Measurements from ENCODE around the gene CDKN2D.
A peak's percentile ranks its signal among the peaks of the same experiment; 100 is the strongest.

The CDKN2D gene

DNA sequence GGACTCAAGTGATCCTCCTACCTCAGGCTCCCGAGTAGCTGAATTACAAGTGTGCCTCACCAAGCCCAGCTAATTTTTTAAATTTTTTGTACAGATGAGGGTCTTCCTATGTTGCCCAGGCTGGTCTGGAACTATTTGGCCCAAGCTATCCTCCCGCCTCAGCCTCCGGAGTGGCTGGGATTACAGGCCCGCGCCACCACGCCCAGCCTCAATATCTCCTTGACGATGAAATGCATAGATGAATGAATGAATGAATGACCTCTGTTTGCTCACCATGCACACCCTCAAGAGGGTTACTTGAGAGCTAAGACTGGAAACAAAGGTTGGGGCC, 33.2 kb upstream of the CDKN2D start:
- DNase-seq (ENCODE audit: low read depth, low spot score), result no peak
- Histone ChIP-seq H3K4me3 (ENCODE audit: low read length) (no peak overlapping the region), H3K36me3 (ENCODE audit: control insufficient read depth, insufficient read depth, low read length) (no peaks in the 10 kb centered on the region), H3K9me3 (ENCODE audit: control insufficient read depth, insufficient read depth, low read length) (no peaks in the 10 kb centered on the region), H3K27me3 (ENCODE audit: control insufficient read depth, insufficient read depth, low read length) (no peaks in the 10 kb centered on the region), H3K27ac (ENCODE audit: low read length) (no peak overlapping the region), H3K4me1 (ENCODE audit: control insufficient read depth, insufficient read depth, low read length) (peaks cover 4% of the 10 kb centered on the region; the same call in 1 of the 2 replicates)
- WGBS (ENCODE audit: insufficient coverage, insufficient read length), result no CpG with 5 or more reads among the region's 7 CpGs

DNA sequence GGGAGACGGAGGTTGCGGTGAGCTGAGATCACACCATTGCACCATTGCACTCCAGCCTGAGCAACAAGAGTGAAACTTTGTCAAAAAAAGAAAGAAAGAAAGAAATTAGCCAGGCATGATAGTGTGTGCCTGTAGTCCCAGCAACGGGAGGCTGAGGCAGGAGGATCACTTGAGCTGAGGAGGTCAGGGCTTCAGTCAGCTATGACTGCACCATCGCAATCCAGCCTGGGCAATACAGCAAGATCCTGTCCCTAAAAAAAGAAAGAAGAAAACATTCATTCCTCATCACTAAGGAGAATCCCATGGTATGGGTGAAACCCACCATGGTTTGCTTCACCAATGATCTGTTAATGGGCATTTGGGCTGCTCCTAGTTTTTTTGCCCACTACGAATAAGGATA, 31.4 kb upstream of the CDKN2D start:
- Histone ChIP-seq H3K27me3 (ENCODE audit: control insufficient read depth, insufficient read depth, low read length) (no peaks in the 10 kb centered on the region), H3K4me1 (ENCODE audit: control insufficient read depth, insufficient read depth, low read length) (peaks cover 4% of the 10 kb centered on the region; the same call in 1 of the 2 replicates), H3K36me3 (ENCODE audit: control insufficient read depth, insufficient read depth, low read length) (no peaks in the 10 kb centered on the region), H3K4me3 (ENCODE audit: low read length) (no peak overlapping the region), H3K27ac (ENCODE audit: low read length) (no peak overlapping the region), H3K9me3 (ENCODE audit: control insufficient read depth, insufficient read depth, low read length) (no peaks in the 10 kb centered on the region)
- DNase-seq (ENCODE audit: low read depth, low spot score), result no peak
- no CpG with 5 or more reads among the region's 5 CpGs for WGBS (ENCODE audit: insufficient coverage, insufficient read length)

- no peak overlapping the region for H3K4me3 ChIP-seq (ENCODE audit: low read length)
- no peaks in the 10 kb centered on the region for H3K4me1 ChIP-seq (ENCODE audit: control insufficient read depth, insufficient read depth, low read length)
Observed at GRCh38 chr19:10593820-10594637, 25.2 kb upstream of the CDKN2D start.

GRCh38 chr19:10593148-10593547, 24.4 kb upstream of the CDKN2D start:
- DNase-seq (ENCODE audit: low read depth, low spot score), result no peak
- no peaks in the 10 kb centered on the region for H3K36me3 ChIP-seq (ENCODE audit: control insufficient read depth, insufficient read depth, low read length)
- no CpG with 5 or more reads among the region's 7 CpGs for WGBS (ENCODE audit: insufficient coverage, insufficient read length)

More at GRCh38 chr19:10593820-10594637, 25.2 kb upstream of the CDKN2D start:
- no CpG with 5 or more reads among the region's 9 CpGs for WGBS (ENCODE audit: insufficient coverage, insufficient read length)
- no peak overlapping the region for H3K27ac ChIP-seq (ENCODE audit: low read length)
- no peaks in the 10 kb centered on the region for H3K36me3 ChIP-seq (ENCODE audit: control insufficient read depth, insufficient read depth, low read length)
- DNase-seq (ENCODE audit: low read depth, low spot score), result no peak
- H3K27me3 ChIP-seq (ENCODE audit: control insufficient read depth, insufficient read depth, low read length), result no peaks in the 10 kb centered on the region
- H3K9me3 ChIP-seq (ENCODE audit: control insufficient read depth, insufficient read depth, low read length), result no peaks in the 10 kb centered on the region

GRCh38 chr19:10587839-10588150, 19.0 kb upstream of the CDKN2D start:
- WGBS (ENCODE audit: insufficient coverage, insufficient read length), result 100% methylated on average over 1 of the region's 2 CpGs
- H3K27ac ChIP-seq (ENCODE audit: low read length), result no peak overlapping the region
- no peak overlapping the region for H3K4me3 ChIP-seq (ENCODE audit: low read length)
- DNase-seq (ENCODE audit: low read depth, low spot score), result no peak
- no peaks in the 10 kb centered on the region for H3K9me3 ChIP-seq (ENCODE audit: control insufficient read depth, insufficient read depth, low read length)
- no peaks in the 10 kb centered on the region for H3K4me1 ChIP-seq (ENCODE audit: control insufficient read depth, insufficient read depth, low read length)
- no peaks in the 10 kb centered on the region for H3K36me3 ChIP-seq (ENCODE audit: control insufficient read depth, insufficient read depth, low read length)
- no peaks in the 10 kb centered on the region for H3K27me3 ChIP-seq (ENCODE audit: control insufficient read depth, insufficient read depth, low read length)

More at GRCh38 chr19:10593148-10593547, 24.4 kb upstream of the CDKN2D start:
- H3K9me3 ChIP-seq (ENCODE audit: control insufficient read depth, insufficient read depth, low read length), result no peaks in the 10 kb centered on the region
- H3K4me1 ChIP-seq (ENCODE audit: control insufficient read depth, insufficient read depth, low read length), result no peaks in the 10 kb centered on the region
- H3K27ac ChIP-seq (ENCODE audit: low read length), result no peak overlapping the region
- no peaks in the 10 kb centered on the region for H3K27me3 ChIP-seq (ENCODE audit: control insufficient read depth, insufficient read depth, low read length)
- H3K4me3 ChIP-seq (ENCODE audit: low read length), result no peak overlapping the region

GRCh38 chr19:10587022-10587838, 18.5 kb upstream of the CDKN2D start, which contains the start of gene AP1M2:
TSS of gene AP1M2 (minus strand) at chr19:10587312. CDS start at chr19:10587231, 81 bp downstream.
- WGBS (ENCODE audit: insufficient coverage, insufficient read length), result 100% methylated on average over 4 of the region's 35 CpGs
- no peaks in the 10 kb centered on the region for H3K36me3 ChIP-seq (ENCODE audit: control insufficient read depth, insufficient read depth, low read length)
- H3K27ac ChIP-seq (ENCODE audit: low read length), result no peak within 1 kb of the TSS
- no peaks in the 10 kb centered on the region for H3K9me3 ChIP-seq (ENCODE audit: control insufficient read depth, insufficient read depth, low read length)
- no peaks in the 10 kb centered on the region for H3K4me1 ChIP-seq (ENCODE audit: control insufficient read depth, insufficient read depth, low read length)
- peak within 1 kb of the TSS; percentile 83; the same call in 1 of the 2 replicates for H3K4me3 ChIP-seq (ENCODE audit: low read length)
- no peak for DNase-seq (ENCODE audit: low read depth, low spot score)
- no peaks in the 10 kb centered on the region for H3K27me3 ChIP-seq (ENCODE audit: control insufficient read depth, insufficient read depth, low read length)

DNA sequence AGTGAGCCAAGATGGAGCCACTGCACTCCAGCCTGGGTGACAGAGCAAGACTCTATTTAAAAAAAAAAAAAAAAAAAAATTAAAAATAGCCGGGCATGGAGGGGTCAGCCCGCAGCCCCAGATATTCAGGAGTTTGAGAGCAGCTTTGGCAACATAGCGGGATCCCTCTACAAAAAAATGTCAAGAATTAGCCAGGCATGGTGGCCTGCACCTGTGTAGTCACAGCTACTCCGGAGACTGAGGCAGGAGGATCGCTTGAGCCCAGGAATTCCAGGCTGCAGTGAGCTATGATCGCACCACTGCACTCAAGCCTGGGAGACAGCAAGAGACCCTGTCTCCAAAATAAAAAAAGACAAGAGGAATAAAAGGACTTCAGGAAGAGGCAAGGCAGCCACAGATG, 17.6 kb upstream of the CDKN2D start:
- no CpG with 5 or more reads among the region's 6 CpGs for WGBS (ENCODE audit: insufficient coverage, insufficient read length)
- no peaks in the 10 kb centered on the region for H3K27me3 ChIP-seq (ENCODE audit: control insufficient read depth, insufficient read depth, low read length)
- no peaks in the 10 kb centered on the region for H3K4me1 ChIP-seq (ENCODE audit: control insufficient read depth, insufficient read depth, low read length)
- H3K27ac ChIP-seq (ENCODE audit: low read length), result no peak overlapping the region
- H3K9me3 ChIP-seq (ENCODE audit: control insufficient read depth, insufficient read depth, low read length), result no peaks in the 10 kb centered on the region
- DNase-seq (ENCODE audit: low read depth, low spot score), result no peak
- H3K4me3 ChIP-seq (ENCODE audit: low read length), result peak overlapping the region; percentile 83; the same call in 1 of the 2 replicates
- 0 out of 2 replicates have a peak, but pooled peaks cover 4% of the 10 kb centered on the region for H3K36me3 ChIP-seq (ENCODE audit: control insufficient read depth, insufficient read depth, low read length)

GRCh38 chr19:10583036-10583776, 14.4 kb upstream of the CDKN2D start:
- H3K4me1 ChIP-seq (ENCODE audit: control insufficient read depth, insufficient read depth, low read length), result no peaks in the 10 kb centered on the region
- no CpG with 5 or more reads among the region's 9 CpGs for WGBS (ENCODE audit: insufficient coverage, insufficient read length)
- H3K9me3 ChIP-seq (ENCODE audit: control insufficient read depth, insufficient read depth, low read length), result no peaks in the 10 kb centered on the region
- no peak for DNase-seq (ENCODE audit: low read depth, low spot score)
- H3K27me3 ChIP-seq (ENCODE audit: control insufficient read depth, insufficient read depth, low read length), result no peaks in the 10 kb centered on the region
- H3K27ac ChIP-seq (ENCODE audit: low read length), result no peak overlapping the region
- H3K36me3 ChIP-seq (ENCODE audit: control insufficient read depth, insufficient read depth, low read length), result peaks cover 11% of the 10 kb centered on the region; the same call in 1 of the 2 replicates
- no peak overlapping the region for H3K4me3 ChIP-seq (ENCODE audit: low read length)

DNA sequence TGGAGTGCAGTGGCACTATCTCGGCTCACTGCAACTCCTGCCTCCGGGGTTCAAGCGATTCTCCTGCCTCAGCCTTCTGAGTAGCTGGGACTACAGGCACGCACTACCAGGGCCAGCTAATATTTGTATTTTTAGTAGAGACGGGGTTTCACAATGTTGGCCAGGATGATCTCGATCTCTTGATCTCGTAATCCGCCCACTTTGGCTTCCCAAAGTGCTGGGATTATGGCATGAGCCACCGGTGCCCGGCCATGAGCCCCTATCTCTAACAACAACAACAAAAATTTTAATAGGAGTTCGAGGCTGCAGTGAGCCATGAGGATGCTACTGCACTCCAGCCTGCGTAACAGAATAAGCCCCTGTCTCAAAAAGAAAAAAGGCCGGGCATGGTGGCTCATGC, 13.3 kb upstream of the CDKN2D start:
- no peaks in the 10 kb centered on the region for H3K9me3 ChIP-seq (ENCODE audit: control insufficient read depth, insufficient read depth, low read length)
- no peaks in the 10 kb centered on the region for H3K4me1 ChIP-seq (ENCODE audit: control insufficient read depth, insufficient read depth, low read length)
- no peak overlapping the region for H3K27ac ChIP-seq (ENCODE audit: low read length)
- no CpG with 5 or more reads among the region's 13 CpGs for WGBS (ENCODE audit: insufficient coverage, insufficient read length)
- no peaks in the 10 kb centered on the region for H3K27me3 ChIP-seq (ENCODE audit: control insufficient read depth, insufficient read depth, low read length)
- H3K4me3 ChIP-seq (ENCODE audit: low read length), result no peak overlapping the region
- H3K36me3 ChIP-seq (ENCODE audit: control insufficient read depth, insufficient read depth, low read length), result peaks cover 12% of the 10 kb centered on the region; the same call in 1 of the 2 replicates
- no peak for DNase-seq (ENCODE audit: low read depth, low spot score)

DNA sequence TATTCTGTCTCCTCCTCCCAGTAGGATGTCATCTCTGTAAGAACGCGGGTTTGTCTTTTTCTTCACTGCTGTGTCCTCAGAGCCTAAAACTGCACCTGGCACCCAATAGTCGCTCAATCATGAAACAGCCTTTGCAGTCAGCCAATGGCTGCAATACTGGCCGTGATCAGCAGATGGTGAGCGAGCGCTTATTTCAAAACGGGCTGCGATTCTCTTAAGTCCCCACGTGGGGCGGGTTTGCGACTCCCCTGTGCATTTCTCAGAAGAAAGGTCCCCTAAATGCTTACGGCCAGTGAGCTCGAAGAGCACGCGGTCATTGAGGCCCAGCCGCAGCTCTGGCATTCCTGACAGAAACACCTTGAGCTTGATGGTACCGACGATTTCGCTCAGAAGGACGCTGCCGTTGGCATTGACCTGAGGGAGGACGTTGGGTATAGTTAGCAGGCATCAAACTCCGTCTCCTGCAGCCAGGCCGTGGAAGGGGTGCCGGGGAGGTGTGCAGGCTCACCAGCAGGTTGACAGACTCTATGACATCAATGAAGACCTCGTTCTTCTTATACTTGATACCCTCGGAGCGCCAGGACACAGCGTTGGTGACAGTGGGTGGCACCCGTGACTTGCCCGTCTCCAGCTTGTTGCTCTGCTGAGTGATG, 12.3 kb upstream of the CDKN2D start:
- H3K4me1 ChIP-seq (ENCODE audit: control insufficient read depth, insufficient read depth, low read length), result no peaks in the 10 kb centered on the region
- peaks cover 13% of the 10 kb centered on the region; the same call in 1 of the 2 replicates for H3K36me3 ChIP-seq (ENCODE audit: control insufficient read depth, insufficient read depth, low read length)
- no peak overlapping the region for H3K27ac ChIP-seq (ENCODE audit: low read length)
- H3K27me3 ChIP-seq (ENCODE audit: control insufficient read depth, insufficient read depth, low read length), result no peaks in the 10 kb centered on the region
- no peak for DNase-seq (ENCODE audit: low read depth, low spot score)
- H3K4me3 ChIP-seq (ENCODE audit: low read length), result no peak overlapping the region
- WGBS (ENCODE audit: insufficient coverage, insufficient read length), result no CpG with 5 or more reads among the region's 31 CpGs
- H3K9me3 ChIP-seq (ENCODE audit: control insufficient read depth, insufficient read depth, low read length), result no peaks in the 10 kb centered on the region

Measured in iPS DF 6.9 (cell line).